HEK293 (cell line): ENCODE results near the gene FGA.

ENCODE experiments used
- CTCF ChIP-seq: fragments of 450-650 bp; formaldehyde crosslinking; IDR thresholded peaks from 2 replicates; pipeline ENCODE4 v1.5.1; 2016; ENCODE audit warnings: missing biosample characterization, missing genetic modification characterization
- ZBTB7A ChIP-seq: fragments of 450-650 bp; formaldehyde crosslinking; IDR thresholded peaks from 2 replicates; pipeline ENCODE4 v1.5.1; 2016; ENCODE audit warnings: low read depth, missing biosample characterization, missing genetic modification characterization
- ZNF530 ChIP-seq: fragments of 450-650 bp; formaldehyde crosslinking; IDR thresholded peaks from 2 replicates; pipeline ENCODE4 v1.5.1; 2016; ENCODE audit warnings: low read depth, missing biosample characterization, missing genetic modification characterization
- ZNF670 ChIP-seq: fragments of 450-650 bp; formaldehyde crosslinking; IDR thresholded peaks from 2 replicates; pipeline ENCODE4 v1.5.1; 2016; ENCODE audit warnings: missing biosample characterization, missing genetic modification characterization, low read depth

GRCh38 chr4:154590329-154591006 lies at the start of gene FGA:
- TF ChIP-seq ZBTB7A (no peak), CTCF (no peak), ZNF530 (no peak), ZNF670 (tag by site-specific recombination) (no peak)
